Measurements from ENCODE around the gene AATK. TPM values are rescaled to one million over a fixed set of nuclear protein-coding genes. Genes with fewer than 3 reads are reported as not detected.

Gene AATK
- total and polyA plus RNA-seq, 10 donors, result 2.5 to 69.5 (median 20.1) TPM

DNA sequence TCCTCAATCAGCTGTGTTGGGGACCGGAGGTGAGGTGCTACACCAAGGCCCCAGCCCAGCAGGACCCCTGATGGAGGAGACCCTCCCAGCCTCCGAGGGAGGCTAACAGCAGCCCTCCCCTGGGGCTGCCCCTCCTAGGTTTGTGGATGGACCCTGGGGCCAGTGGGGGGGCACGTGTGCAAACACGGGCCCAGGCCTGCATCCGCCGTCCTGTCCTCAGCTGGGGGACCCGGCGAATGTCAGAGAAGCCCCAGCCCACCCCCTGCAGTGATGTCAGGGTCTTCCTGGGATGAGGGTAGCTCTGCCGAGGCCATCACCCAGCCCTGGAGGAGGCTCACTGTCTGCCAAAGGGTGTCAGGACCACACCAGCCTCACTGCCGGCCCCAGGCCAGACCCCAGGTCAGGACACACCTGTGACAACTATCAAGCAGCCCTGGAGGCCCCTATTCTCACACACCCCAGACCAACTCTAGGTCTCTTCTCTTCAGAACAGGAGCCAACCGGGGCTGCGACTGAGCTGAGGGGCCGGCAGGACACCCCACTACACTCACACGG is 30.0 kb upstream of the AATK start:
- TF ChIP-seq POLR2AphosphoS5 (IDR thresholded peaks at IDR 0.05) (no peak), POLR2A (IDR thresholded peaks at IDR 0.05) (no peak)
- TF ChIP-seq, protein P1, sequence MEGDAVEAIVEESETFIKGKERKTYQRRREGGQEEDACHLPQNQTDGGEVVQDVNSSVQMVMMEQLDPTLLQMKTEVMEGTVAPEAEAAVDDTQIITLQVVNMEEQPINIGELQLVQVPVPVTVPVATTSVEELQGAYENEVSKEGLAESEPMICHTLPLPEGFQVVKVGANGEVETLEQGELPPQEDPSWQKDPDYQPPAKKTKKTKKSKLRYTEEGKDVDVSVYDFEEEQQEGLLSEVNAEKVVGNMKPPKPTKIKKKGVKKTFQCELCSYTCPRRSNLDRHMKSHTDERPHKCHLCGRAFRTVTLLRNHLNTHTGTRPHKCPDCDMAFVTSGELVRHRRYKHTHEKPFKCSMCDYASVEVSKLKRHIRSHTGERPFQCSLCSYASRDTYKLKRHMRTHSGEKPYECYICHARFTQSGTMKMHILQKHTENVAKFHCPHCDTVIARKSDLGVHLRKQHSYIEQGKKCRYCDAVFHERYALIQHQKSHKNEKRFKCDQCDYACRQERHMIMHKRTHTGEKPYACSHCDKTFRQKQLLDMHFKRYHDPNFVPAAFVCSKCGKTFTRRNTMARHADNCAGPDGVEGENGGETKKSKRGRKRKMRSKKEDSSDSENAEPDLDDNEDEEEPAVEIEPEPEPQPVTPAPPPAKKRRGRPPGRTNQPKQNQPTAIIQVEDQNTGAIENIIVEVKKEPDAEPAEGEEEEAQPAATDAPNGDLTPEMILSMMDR (IDR thresholded peaks at IDR 0.05 in 8 of 11, conservative IDR thresholded peaks at IDR 0.05 in 3 of 11), result no peak
- no peak for DNase-seq
- peaks cover 6 to 88% (median 69%) of the 10 kb centered on the region in 6 donors for H3K4me1 ChIP-seq
- no peak overlapping the region for H3K4me3 ChIP-seq
- WGBS, 5 donors, result 87 to 91% (median 88%) methylated on average over 10 to 14 of the region's 14 CpGs
- peaks cover 0 to 95% (median 10%) of the 10 kb centered on the region in 6 donors for H3K36me3 ChIP-seq
- intact Hi-C loops (cut with DNase I; ENCODE audit: low total_unique reads), result loop anchor here (10.0 kb wide), 1 partner anchor 51 kb away; no protein-coding TSS in a partner anchor
- no peaks in the 10 kb centered on the region for H3K27me3 ChIP-seq (replicated peaks in 1 of 7)
- peak overlapping the region in 6 of 8 donors; percentile 20 to 63 (median 56) for H3K27ac ChIP-seq
- no peaks in the 10 kb centered on the region for H3K9me3 ChIP-seq

DNA sequence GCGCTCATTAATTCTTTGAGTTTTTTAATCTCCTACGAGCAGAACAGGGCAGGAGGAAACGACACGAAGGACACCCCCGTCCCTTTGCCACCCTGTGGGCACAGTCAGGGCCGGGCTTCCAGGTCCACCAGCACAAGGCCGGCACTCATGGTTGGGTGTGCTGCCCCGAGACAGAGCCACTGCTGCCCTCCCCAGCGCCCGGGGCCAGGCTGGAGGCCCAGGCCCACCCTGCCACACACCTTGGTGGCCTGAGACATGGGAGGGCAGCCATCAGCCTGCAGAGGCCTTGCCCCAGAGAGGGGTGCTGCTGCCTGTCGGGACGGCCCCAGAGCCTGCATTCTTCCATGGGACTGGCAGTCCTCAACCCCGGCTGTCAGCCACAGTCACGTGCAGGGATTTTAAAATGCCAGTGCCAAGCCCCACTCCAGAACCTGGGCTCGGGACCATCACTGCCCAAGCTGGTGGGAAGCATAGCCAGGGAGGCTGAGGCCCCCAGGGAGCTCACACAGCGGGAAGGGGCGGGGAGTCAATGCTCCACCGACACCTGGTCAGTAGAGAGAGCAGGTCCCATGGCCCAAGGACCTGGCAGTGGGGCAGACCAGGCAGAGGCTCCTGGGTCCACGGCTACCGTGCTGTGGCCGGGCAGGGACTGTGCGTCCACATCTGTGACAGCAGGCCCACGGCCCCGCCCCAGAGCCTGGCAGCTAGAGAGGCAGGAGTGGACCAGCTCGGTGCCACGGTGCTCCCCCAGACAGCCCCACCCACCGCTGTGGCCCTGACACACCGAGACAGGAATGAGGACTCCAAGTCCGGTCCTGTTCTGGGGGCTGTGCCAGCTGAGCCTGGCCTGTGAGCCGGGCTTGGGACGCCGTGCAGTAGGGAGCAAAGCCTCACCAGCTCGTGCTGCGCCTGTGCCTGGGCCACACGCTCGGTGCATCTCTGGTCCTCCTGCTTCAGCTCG is 29.2 kb upstream of the AATK start:
- Histone ChIP-seq H3K27ac (peak overlapping the region in 6 of 8 donors; percentile 20 to 63 (median 56)), H3K9me3 (no peaks in the 10 kb centered on the region), H3K4me3 (no peak overlapping the region), H3K36me3 (peaks cover 0 to 98% (median 17%) of the 10 kb centered on the region in 6 donors), H3K4me1 (peaks cover 5 to 80% (median 62%) of the 10 kb centered on the region in 6 donors), H3K27me3 (replicated peaks in 1 of 7) (no peaks in the 10 kb centered on the region)
- 69 to 83% (median 80%) methylated on average over 22 to 37 of the region's 37 CpGs for WGBS, 5 donors
- intact Hi-C loops (cut with DNase I; ENCODE audit: low total_unique reads), result loop anchor here (10.0 kb wide), 1 partner anchor 50 kb away; no protein-coding TSS in a partner anchor
- peak; percentile 88 for DNase-seq
- TF ChIP-seq POLR2A (IDR thresholded peaks at IDR 0.05), result no peak
- TF ChIP-seq, protein P1 (IDR thresholded peaks at IDR 0.05 in 8 of 11, conservative IDR thresholded peaks at IDR 0.05 in 3 of 11), result no peak
- peak; percentile 40 to 69 (median 60) for TF ChIP-seq POLR2AphosphoS5 (IDR thresholded peaks at IDR 0.05)

DNA sequence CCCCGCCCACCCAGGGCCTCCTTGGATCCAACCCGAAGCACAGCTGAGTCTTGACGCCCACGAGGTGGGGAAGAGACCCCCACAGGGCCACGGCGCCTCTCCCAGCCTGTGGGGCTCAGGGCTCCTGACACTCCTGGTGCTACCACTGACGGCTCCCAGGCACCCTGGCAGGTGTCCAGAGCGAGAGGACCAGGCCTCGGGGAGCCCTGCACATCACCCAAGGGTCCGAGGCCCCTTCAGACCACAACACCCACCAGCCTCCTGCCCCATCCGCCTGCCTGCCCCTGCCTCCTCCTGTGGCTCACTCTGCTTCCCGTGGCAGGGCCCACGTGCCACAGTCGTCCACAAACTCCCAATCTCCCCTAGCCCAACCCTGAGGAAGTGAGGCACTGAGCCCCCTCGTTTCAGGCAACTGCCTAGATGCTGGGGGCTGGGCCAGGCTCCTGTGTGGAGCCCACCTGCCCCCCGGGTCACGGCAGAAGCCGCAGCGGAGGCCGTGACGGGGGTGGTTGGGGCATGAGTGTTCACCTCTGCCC is 28.3 kb upstream of the AATK start:
- Histone ChIP-seq H3K36me3 (peaks cover 0 to 98% (median 21%) of the 10 kb centered on the region in 6 donors), H3K9me3 (no peaks in the 10 kb centered on the region), H3K4me1 (peaks cover 5 to 71% (median 52%) of the 10 kb centered on the region in 6 donors), H3K4me3 (no peak overlapping the region), H3K27ac (peak overlapping the region in 5 of 8 donors; percentile 39 to 63 (median 56)), H3K27me3 (replicated peaks in 1 of 7) (no peaks in the 10 kb centered on the region)
- intact Hi-C loops (cut with DNase I; ENCODE audit: low total_unique reads), result loop anchor here (10.0 kb wide), 1 partner anchor 49 kb away; no protein-coding TSS in a partner anchor
- DNase-seq, result no peak
- WGBS, 5 donors, result 84 to 95% (median 91%) methylated on average over 12 to 21 of the region's 21 CpGs
- TF ChIP-seq POLR2AphosphoS5 (IDR thresholded peaks at IDR 0.05), result no peak
- TF ChIP-seq POLR2A (IDR thresholded peaks at IDR 0.05), result no peak
- TF ChIP-seq, protein P1 (IDR thresholded peaks at IDR 0.05 in 8 of 11, conservative IDR thresholded peaks at IDR 0.05 in 3 of 11), result no peak
